ENCODE measurements around the gene SLC35F6. TPM values are rescaled to one million over a fixed set of nuclear protein-coding genes. Genes with fewer than 3 reads are reported as not detected.

Gene SLC35F6
- total RNA-seq, 2 donors from 2014 or later: 56.6 to 58.6 TPM

GRCh38 chr2:26776195-26776800 lies 12.2 kb downstream of the SLC35F6 start:
- H3K4me1 ChIP-seq (replicated peaks): peaks cover 9% of the 10 kb centered on the region
- no peaks in the 10 kb centered on the region for H3K9me3 ChIP-seq
- WGBS: 92% methylated on average over 5 of the region's 5 CpGs
- no peak for DNase-seq (ENCODE audit: low spot score)
- TF ChIP-seq POLR2A (IDR thresholded peaks at IDR 0.05) (no peak), POLR2AphosphoS5 (IDR thresholded peaks at IDR 0.05) (no peak), CTCF (IDR thresholded peaks at IDR 0.05) (no peak)
- peaks cover 0 to 14% of the 10 kb centered on the region in 2 donors for H3K36me3 ChIP-seq
- intact Hi-C loops (cut with DNase I): no loop called here
- H3K27me3 ChIP-seq (replicated peaks; ENCODE audit: insufficient read depth): no peaks in the 10 kb centered on the region
- H3K4me3 ChIP-seq: no peak overlapping the region
- no peak overlapping the region for H3K27ac ChIP-seq

GRCh38 chr2:26778098-26778497 lies 14.0 kb downstream of the SLC35F6 start:
- H3K4me3 ChIP-seq: no peak overlapping the region
- DNase-seq (ENCODE audit: low spot score): no peak
- H3K27me3 ChIP-seq (replicated peaks; ENCODE audit: insufficient read depth): no peaks in the 10 kb centered on the region
- H3K4me1 ChIP-seq (replicated peaks): no peaks in the 10 kb centered on the region
- intact Hi-C loops (cut with DNase I): no loop called here
- H3K36me3 ChIP-seq: peaks cover 0 to 14% of the 10 kb centered on the region in 2 donors
- WGBS: 96% methylated on average over 18 of the region's 18 CpGs
- TF ChIP-seq POLR2A (IDR thresholded peaks at IDR 0.05): no peak
- H3K9me3 ChIP-seq: no peaks in the 10 kb centered on the region
- no peak overlapping the region for H3K27ac ChIP-seq

- no peak for DNase-seq (ENCODE audit: low spot score)
- 81% methylated on average over 2 of the region's 3 CpGs for WGBS
- H3K27me3 ChIP-seq (replicated peaks; ENCODE audit: insufficient read depth): no peaks in the 10 kb centered on the region
- intact Hi-C loops (cut with DNase I): no loop called here
- H3K36me3 ChIP-seq: peaks cover 0 to 14% of the 10 kb centered on the region in 2 donors
- no peak for TF ChIP-seq CTCF (IDR thresholded peaks at IDR 0.05)
- no peak for TF ChIP-seq POLR2AphosphoS5 (IDR thresholded peaks at IDR 0.05)
- no peak for TF ChIP-seq POLR2A (IDR thresholded peaks at IDR 0.05)
- no peak overlapping the region for H3K4me3 ChIP-seq
- no peaks in the 10 kb centered on the region for H3K4me1 ChIP-seq (replicated peaks)
- no peaks in the 10 kb centered on the region for H3K9me3 ChIP-seq
- no peak overlapping the region for H3K27ac ChIP-seq
These were observed 14.4 kb downstream of the SLC35F6 start for GRCh38 chr2:26778507-26778906.

GRCh38 chr2:26780203-26780760 lies 16.2 kb downstream of the SLC35F6 start:
- Histone ChIP-seq H3K4me3 (no peak overlapping the region), H3K27me3 (replicated peaks; ENCODE audit: insufficient read depth) (no peaks in the 10 kb centered on the region), H3K36me3 (peaks cover 0 to 12% of the 10 kb centered on the region in 2 donors), H3K9me3 (no peaks in the 10 kb centered on the region), H3K4me1 (replicated peaks) (no peaks in the 10 kb centered on the region), H3K27ac (no peak overlapping the region)
- WGBS: 88% methylated on average over 4 of the region's 4 CpGs
- TF ChIP-seq CTCF (IDR thresholded peaks at IDR 0.05): no peak
- TF ChIP-seq POLR2AphosphoS5 (IDR thresholded peaks at IDR 0.05): no peak
- no peak for TF ChIP-seq POLR2A (IDR thresholded peaks at IDR 0.05)
- no peak for DNase-seq (ENCODE audit: low spot score)
- intact Hi-C loops (cut with DNase I): no loop called here

- intact Hi-C loops (cut with DNase I): no loop called here
- no peak for TF ChIP-seq CTCF (IDR thresholded peaks at IDR 0.05)
These were observed 19.0 kb downstream of the SLC35F6 start for GRCh38 chr2:26782876-26783704.

More at GRCh38 chr2:26782876-26783704, 19.0 kb downstream of the SLC35F6 start:
- Histone ChIP-seq H3K27ac (no peak overlapping the region), H3K4me1 (replicated peaks) (peaks cover 4% of the 10 kb centered on the region), H3K27me3 (replicated peaks; ENCODE audit: insufficient read depth) (no peaks in the 10 kb centered on the region), H3K4me3 (no peak overlapping the region), H3K36me3 (no peaks in the 10 kb centered on the region), H3K9me3 (no peaks in the 10 kb centered on the region)
- 87% methylated on average over 12 of the region's 12 CpGs for WGBS
- DNase-seq (ENCODE audit: low spot score): no peak
